HG02588 (cell line): ENCODE data around the gene TMTC2.

Experiments used
- ATAC-seq: cut with Tn5 transposase; IDR thresholded peaks from one replicate; pipeline ENCODE4 v1.9.1; 2021; ENCODE audit warnings: mild to moderate bottlenecking, moderate library complexity; ENCODE audit not compliant: unreplicated experiment

TMTC2 gene

DNA sequence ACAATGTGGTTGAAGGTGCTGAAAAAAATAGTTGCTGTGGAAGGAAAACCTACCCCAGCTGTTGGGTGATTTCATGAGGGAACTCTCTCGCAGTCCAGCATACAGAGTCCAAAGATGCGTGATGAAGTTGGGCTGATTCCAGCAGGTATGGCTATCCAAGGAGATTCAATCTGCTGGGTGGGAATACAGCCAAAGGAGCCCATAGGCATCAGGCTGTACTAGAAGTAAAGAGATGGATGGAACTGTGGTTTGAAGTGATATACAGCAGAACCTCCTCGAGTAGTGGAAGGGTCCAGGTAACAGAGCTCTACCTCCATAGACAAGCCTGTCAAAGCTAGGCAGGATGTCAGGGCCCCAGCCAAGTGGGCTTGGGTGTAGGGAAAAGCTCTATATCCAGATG, 11.5 kb upstream of the TMTC2 start:
- ATAC-seq: no peak

DNA sequence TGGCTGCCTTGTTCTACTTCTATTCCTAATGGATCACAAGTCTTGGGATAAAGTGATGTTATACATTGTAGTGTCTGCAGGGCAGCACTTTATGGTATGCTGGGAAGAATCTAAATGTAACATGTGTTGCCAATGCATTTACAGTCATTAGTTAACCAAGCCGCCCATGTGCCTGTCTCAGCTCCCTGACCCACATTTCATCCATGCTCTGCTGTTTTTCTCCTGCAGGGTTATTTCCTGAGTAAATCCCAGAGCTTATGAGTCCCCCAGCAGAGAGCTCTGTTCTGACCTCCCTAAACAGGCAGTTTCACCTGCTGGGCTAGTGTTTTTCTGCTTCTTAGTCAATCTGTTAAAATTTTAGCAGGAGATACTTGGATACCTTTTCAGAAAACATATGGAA, 4.4 kb upstream of the TMTC2 start:
- no peak for ATAC-seq

DNA sequence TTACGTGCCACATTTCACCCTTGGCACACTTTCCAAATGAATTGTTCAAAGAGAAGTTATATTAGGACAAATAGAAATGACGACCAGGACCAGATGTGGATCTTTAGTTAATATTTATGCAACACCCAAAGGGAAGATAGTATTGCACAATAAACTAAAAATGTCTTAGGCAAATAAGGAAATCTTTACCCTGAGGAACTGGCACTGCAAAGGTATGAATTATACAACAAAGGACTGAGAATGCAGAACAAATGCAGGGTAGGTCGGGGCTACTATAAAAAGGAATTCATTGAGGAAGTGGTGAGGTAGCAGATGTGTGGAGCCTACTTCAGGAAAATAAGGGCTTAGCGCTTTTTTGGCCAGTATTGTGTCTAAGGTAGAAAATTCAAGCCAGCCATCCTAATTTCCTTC, 3.9 kb upstream of the TMTC2 start:
- ATAC-seq: no peak

DNA sequence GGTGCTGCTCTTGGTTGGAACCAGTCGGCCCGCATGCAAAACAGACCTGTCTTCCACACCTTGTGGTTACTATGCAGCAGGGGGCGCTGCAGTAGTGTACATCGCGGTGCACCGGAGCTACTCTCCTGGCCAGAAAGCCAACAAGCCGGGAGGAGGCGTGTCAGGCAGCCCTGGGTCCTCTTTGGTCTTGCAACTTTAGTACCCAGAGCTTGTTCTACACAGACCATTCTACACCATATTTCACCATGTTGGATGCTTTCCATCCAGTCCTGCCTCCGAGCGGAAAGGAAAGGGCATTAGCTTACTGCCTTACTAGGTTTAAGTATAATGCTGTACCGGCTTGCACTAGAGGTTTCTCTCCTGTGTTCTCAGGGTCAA, 927 bp upstream of the TMTC2 start:
- peak; percentile 62 for ATAC-seq

DNA sequence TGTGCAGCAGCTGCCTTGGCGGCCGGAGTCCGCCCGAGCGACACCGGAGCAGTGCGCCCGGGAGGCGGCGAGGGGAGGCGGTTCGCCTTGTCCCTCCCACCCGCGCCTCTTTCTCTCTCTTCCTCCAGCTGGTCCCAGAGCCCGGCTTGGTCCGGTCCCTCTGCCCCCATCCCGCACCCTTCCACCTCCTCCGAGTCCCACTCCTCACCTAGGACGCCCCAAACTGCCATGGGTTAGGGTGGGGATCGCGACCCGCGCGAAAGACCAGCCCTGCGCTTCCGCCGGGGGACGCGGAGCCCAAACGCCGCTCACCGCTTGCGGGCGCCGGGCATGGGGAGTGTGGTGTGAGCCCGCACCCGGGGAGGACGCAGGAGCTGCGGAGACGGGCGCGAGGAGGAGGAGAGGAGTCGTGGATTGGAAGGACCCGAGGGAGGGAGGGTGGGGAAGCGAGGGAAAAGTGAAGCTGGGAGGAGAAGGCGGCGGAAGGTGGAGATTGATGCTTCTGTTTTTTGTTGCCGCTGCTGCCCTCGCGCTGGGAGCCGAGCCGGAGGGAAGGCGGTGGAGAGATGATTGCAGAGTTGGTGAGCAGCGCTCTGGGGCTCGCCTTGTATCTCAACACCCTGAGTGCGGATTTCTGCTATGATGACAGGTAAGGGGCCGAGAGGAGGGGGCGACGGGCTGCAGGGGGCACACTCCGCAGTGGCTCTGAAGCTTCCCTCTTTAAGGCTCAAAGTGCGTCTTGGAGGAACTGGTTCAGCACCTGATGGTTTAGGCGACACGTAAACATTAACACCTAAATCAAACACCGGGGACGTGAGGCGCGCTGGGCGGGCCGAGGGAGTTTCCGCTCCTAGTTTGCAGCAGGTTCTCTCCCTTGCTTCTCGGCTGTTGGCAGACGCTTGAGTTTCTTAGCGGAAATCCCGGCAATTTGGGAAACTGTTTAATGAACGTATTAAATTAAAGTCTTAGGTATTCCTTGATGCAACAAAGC, 610 bp downstream of the TMTC2 start:
- peak; percentile 32 for ATAC-seq

DNA sequence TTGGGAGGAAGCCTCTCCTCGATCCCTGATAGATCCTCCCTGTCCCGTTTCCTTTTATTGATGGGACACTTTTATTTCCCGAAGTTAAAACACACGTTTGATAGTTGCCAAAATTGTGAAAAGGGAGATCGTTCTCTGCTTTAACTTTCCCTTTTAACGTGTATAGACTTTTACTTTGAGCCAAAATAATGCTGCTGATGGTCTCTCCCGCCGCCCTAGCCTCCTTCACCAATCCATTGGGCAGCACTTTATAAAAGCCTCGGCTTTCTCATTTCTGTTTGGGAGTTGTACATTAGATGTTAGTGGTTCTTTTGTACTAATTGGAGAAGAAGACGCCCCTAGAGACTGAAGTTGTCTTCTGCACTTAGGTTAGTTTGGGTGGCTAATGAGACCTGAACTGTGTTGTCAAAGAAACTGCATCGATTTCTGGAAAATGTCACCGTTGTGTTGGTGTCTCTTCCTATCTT, 1.4 kb downstream of the TMTC2 start:
- no peak for ATAC-seq

DNA sequence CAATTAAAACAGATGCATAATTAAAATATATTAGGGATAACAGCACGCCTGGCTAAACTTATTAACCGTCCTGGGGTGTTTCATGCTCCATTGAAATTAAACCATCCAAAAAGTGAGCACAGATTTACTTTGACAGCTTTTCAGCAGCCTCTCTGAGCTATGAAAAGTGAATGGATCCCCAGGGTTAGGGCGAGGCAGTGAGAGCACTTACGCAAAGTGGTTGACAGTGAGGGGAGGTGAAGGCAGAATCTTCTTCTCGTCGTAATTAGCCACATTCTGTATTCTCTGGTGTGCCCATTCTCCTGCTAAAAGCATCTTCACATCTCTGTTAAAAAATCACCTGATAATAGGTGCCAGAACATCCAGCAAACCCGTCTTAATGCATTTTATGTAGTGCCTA, 1.9 kb downstream of the TMTC2 start:
- ATAC-seq: no peak

DNA sequence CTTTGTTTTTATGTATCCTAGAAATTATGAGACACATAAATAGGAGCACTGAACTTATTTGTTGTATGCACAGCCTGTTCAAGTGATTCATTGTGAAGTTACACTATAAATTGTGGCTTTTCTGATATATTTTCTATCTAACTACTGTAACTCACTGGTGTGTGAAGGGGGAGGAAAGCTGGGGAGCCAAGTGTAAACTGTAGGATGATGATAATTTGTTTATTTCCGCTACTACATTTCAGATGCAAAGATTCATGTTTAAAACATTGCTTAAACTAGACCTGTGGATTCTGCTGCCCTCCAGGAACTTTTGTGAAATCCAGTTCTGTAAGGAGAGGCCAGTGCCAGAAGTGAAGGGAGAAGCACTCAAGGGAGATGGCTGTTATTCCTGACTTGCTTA, 3.3 kb downstream of the TMTC2 start:
- no peak for ATAC-seq

DNA sequence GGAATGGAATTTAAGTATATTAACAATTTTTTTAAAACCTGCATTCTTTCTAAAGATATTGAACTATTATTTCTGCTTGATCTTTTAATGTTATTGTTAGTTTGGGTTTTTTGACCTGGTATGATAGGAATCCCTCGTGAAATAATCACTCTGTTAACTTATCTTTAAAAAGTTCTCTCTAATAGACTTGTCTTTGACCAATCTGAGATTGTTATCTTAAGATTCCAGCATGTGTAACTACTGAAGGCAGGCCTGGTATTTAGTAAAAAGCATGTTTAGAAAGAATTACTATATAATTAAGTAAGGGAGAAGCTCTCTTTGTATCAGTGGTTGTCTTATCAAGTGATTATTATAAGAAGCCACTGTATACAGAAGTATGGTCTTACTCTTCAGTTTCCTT, 4.8 kb downstream of the TMTC2 start:
- ATAC-seq: no peak

DNA sequence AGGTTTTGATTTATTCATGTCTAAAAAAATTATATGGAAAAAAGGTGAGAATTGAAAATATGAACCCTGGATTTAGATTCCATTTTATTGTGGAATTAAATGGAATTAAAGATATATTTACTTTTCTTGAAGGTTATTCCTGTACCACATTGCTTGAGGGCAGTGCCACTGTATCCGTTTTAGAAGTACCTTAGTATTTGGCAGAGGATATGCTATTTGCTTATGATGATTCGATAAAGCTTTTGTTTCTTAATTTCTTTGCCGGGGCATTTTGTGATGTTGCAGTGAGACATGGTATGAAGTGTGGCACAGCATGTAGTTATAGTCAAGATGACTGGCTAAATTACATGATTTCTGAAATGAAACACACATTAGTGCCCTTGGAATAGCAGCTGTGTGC, 7.6 kb downstream of the TMTC2 start:
- no peak for ATAC-seq

DNA sequence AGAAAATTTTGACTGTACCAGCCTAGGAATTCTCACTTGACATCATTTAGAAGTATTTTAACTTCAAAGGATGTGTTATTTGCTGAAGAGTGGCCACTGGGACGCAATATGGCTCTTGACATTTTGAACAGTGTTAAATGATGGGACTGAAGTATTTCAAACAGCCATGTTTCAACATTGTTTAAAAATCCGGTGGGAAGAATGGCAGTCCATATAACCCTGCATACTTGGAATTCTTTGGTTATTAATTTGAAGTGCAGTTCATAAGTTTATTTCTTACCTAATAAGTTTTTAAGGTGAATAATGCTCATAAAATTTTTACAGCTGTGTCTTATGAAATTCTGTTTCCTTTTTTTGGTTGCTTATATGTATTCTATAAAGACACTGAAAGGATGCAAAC, 8.3 kb downstream of the TMTC2 start:
- ATAC-seq: no peak

DNA sequence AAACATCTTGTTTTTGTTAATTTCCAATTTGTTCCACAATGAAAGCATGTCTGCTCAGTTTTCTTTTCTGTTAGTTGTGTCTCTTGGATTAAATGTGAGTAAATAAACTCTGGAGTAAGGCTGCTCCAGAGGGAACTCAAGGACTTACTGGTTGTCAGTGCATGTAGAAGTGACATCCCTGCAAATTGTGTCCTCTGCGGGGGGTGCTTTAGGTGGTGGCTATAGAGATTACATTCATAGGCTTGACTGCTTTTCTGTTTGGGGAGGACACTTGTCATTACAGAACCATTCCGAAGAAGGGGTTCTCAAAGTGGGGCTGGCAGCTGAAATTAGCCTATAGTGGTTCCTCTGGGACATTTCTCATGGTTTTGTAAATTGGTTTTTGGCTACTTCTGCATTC, 8.8 kb downstream of the TMTC2 start:
- no peak for ATAC-seq

DNA sequence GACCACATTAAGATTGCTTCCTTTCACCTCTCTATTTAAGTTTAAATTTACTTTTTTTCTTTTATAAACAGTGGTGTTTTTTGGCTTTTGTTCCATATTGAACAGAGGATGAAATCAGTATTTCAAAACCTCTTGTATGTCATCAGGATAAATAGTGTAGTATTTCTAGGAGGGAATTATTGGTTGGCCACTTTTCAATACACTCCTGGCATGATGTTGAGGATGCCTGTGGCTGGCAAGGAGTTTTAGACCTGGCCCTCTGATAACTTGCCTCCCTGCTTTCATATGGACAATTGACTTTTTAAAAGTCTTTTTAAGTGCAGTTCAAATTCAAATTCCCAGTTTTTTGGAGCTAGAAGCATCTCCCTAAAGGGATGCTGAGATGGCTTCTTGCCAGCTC, 9.8 kb downstream of the TMTC2 start:
- ATAC-seq: no peak

DNA sequence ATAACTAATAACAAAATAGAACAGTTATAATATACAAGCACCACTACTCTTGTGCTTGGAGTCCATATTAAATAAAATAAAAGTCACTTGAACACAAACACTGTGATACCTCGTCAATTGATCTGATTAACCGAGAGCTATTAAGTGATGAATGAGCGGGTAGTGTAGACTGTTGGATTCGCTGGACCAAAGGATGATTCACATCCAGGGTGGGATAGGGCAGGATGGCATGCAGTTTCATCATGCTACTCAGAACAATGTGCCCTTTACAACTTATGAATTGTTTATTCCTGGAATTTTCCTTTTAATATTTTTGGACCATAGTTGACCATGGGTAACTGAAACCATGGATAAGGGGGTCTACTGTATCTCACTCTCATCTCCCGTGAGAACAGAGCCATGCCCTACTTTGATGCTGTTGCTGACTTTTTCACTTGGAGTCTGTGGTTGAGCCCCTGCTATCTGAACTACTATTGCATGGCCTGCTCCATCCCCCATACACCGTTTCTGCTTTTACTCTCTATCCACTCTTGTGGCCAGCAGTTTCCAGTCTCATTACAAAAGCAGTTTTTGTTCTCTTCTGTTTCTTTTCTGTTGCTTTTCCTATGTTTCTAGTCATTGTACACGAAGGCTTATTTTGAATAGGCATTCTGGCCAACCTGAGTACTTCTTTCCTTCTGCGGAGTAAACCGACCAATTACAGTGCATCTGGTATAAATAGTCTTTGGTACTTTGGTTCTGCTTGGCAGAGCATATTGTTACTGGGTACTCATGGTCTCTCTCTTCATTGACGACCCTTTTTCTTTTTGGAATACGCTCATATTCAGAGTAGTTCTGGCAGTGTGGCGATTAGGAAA, 12.2 kb downstream of the TMTC2 start:
- no peak for ATAC-seq

DNA sequence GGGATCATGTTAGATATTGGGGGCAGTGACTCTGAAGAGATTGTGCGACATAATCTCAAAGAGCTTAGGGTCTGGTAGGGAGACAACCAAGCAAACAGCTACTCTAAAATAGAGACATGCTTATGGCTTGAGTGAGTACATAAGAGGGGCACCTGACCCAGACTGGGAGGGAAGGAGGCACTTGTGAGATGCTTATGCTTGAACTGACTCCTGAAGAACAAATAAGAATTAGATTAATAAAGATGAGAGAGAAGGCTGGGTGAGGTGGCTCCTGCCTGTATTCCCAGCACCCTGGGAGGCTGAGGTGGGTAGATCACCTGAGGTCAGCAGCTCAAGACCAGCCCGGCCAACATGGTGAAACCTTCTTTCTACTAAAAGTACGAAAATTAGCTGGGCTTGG, 19.1 kb downstream of the TMTC2 start:
- no peak for ATAC-seq

DNA sequence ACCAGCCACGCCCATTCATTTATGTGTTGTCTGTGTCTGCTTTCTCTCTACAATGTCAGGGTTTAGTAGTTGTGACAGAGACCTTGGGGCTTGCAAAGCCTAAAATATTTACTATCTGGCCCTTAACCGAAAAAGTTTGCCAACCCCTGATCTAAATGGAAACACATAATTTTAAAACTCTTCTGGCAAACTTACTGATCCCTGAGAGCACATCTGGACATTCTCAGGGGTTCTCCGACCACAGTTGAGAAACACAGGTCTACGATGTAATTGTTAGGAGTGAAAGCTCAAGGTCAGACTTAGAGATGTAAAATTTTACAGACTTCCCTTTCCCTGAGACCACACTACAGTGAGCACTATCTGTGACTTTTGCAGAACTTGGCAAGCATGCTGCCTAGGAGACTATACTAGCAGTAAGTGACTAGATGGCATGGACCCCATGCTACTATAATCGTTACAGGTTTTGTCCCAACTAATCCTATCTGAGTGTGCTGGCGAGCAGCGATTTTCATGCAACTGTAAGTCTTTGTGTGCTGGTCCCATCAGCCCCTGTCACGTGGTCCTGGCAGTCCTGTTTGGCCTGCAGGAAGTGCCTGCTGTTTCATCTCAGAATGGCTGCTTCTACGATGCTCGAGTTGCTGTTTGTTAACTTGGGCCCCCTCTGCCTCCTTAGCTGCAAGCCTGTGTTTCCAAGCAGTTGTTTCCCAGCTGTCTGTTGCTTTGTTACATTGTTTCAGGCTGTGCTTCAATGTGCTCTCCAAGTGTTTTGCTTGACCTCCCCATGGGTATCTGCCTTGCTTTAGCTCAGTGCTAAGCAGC, 21.6 kb downstream of the TMTC2 start:
- ATAC-seq: no peak

DNA sequence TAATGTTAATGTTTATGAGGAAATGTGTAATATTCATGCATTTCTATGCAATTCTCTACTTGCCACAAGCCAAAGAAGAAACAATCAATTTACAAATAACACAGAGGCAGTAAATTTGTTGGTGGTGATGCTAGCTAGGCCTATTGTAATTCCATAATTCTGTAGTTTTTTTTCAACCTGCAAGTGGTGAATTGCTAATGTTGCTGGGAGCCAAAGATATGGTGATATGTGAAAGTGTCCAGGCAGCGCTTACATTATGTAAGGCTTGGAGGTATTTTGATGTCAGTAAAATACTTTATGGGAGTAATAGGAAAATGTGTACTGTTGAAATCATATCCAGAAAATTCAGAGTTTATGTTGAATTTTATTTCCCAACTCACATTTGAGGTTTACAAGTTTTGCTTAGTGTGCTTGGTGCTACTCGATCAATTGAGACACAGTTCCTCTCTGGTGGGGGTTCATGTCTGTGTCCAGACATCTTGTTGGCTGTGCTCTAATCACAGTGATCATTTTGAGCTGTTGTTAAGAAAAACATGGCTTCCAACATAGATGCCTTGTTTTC, 23.2 kb downstream of the TMTC2 start:
- no peak for ATAC-seq

DNA sequence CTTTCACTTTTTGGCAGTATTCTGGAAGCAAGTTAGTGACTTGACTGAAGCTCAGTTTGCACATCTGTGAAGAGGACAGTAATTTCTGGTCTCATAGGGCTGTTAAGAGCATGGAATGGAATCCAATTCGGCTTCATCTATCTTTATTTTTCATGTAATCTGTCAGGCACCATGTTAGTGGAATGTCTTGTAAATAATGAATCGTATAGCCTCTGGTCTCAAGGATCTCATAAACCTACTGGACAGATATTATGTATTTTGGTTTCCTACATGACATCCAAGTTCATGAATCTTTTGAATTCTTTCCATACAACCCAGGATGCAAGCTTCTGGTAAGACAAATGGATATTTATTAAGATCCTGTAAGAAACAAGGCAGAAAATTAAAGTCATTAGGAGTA, 24.0 kb downstream of the TMTC2 start:
- no peak for ATAC-seq

DNA sequence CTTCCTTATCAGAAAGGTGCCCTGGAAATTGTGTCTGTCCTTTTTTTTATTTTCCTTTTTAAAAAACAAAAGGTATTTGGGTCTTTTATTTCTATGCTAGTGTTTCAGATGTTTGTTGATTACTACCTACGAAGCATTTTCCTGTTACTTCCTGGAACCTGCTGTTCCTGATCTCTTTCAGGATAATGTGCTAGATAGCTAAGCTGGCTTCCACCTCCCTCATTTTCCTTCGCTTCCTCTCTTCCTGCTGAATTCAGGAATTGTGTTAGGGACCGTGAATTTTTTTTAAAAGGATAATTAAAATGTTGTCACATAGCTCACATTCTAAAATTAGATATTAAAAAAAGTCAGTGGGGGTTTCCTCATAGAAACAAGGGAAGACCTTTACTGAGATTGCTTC, 27.7 kb downstream of the TMTC2 start:
- no peak for ATAC-seq

DNA sequence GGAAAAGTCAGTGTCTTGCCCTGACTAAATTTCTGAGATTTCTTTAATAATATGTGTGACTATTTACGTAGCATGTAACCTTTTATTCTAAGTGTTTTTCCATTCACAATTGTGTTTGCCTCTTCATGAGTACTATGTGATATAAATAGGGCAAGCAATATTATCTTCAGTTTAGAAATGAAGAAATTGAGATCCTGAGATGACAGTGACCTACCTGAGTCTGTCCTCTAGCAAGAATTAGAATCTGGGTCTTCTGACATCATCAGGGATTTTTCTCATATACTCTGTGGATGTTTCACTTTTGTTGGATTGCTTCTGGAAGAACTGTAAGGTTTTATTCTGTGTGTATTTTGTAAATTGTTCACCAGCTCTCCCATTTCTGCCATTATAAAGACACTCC, 35.0 kb downstream of the TMTC2 start:
- ATAC-seq: no peak

DNA sequence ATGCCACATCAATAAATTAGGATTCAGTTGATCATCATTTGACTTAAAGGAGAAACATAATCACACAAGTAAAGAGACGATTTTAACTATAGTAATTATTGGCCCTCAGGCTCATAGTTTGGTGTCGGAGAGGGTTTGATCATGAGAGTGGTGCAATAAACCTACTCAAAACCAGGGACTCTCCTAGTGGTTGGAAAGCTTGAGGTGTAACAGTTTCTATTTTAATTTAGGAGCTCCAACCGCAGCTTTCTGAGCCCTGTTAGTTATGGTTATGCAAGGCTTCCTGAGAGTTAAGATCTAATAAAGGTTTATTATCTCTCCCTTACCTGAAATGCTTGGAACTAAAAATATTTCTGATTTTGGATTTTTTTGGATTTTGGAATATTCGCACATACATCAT, 36.4 kb downstream of the TMTC2 start:
- no peak for ATAC-seq
